Skin of body (tissue), 1 donor: Measurements from ENCODE around the gene OVOL1. TPM values are rescaled to one million over a fixed set of nuclear protein-coding genes. Genes with fewer than 3 reads are reported as not detected.

Source experiments
- total RNA-seq: library from RNA; depleted of rRNA; stranded (reverse); fragments of >200 nt; gene quantifications from one replicate; pipeline ENCODE4 v1.2.3, GENCODE V29; 2014

Gene OVOL1
- total RNA-seq, 1 donor from 2014 or later: 23.3 TPM

Other genes starting within 250 kb of the OVOL1 start
- 56.0 TPM for gene LTBP3, start 228.7 kb upstream of the OVOL1 start, total RNA-seq
- gene ZNRD2, start 216.6 kb upstream of the OVOL1 start, total RNA-seq: 18.5 TPM
- 9.8 TPM for gene FAM89B, start 214.5 kb upstream of the OVOL1 start, total RNA-seq
- 49.5 TPM for gene EHBP1L1, start 211.0 kb upstream of the OVOL1 start, total RNA-seq
- gene KCNK7, start 191.3 kb upstream of the OVOL1 start, total RNA-seq: 8.5 TPM
- 20.8 TPM for gene MAP3K11, start 172.8 kb upstream of the OVOL1 start, total RNA-seq
- gene PCNX3, start 171.3 kb upstream of the OVOL1 start, total RNA-seq: 8.6 TPM
- 12.1 TPM for gene SIPA1, start 149.0 kb upstream of the OVOL1 start, total RNA-seq
- 22.6 TPM for gene RELA, start 124.1 kb upstream of the OVOL1 start, total RNA-seq
- 30.0 TPM for gene KAT5, start 74.8 kb upstream of the OVOL1 start, total RNA-seq
- gene RNASEH2C, start 66.3 kb upstream of the OVOL1 start, total RNA-seq: 12.9 TPM
- 6.9 TPM for gene AP5B1, start 6.1 kb upstream of the OVOL1 start, total RNA-seq
- gene SNX32, start 46.9 kb downstream of the OVOL1 start, total RNA-seq: 1.4 TPM
- 371 TPM for gene CFL1, start 71.1 kb downstream of the OVOL1 start, total RNA-seq
- 24.0 TPM for gene MUS81, start 73.4 kb downstream of the OVOL1 start, total RNA-seq
- 33.6 TPM for gene EFEMP2, start 85.7 kb downstream of the OVOL1 start, total RNA-seq
- 0.59 TPM for gene CTSW, start 92.8 kb downstream of the OVOL1 start, total RNA-seq
- 51.0 TPM for gene FIBP, start 101.4 kb downstream of the OVOL1 start, total RNA-seq
- gene CCDC85B, start 103.6 kb downstream of the OVOL1 start, total RNA-seq: 11.4 TPM
- gene FOSL1, start 113.3 kb downstream of the OVOL1 start, total RNA-seq: 10.6 TPM
- 13.6 TPM for gene C11orf68, start 132.0 kb downstream of the OVOL1 start, total RNA-seq
- 55.1 TPM for gene DRAP1, start 132.4 kb downstream of the OVOL1 start, total RNA-seq
- not detected for gene TSGA10IP, start 158.4 kb downstream of the OVOL1 start, total RNA-seq
- gene SART1, start 174.7 kb downstream of the OVOL1 start, total RNA-seq: 38.0 TPM
- gene EIF1AD, start 215.1 kb downstream of the OVOL1 start, total RNA-seq: 19.0 TPM
- 20.5 TPM for gene BANF1, start 215.4 kb downstream of the OVOL1 start, total RNA-seq
- 279 TPM for gene CST6, start 224.9 kb downstream of the OVOL1 start, total RNA-seq
- 0.10 TPM for gene CATSPER1, start 239.4 kb downstream of the OVOL1 start, total RNA-seq